Cardiac fibroblast (primary cell): ENCODE measurements around the gene ADGRF4.
A peak's percentile ranks its signal among the peaks of the same experiment; 100 is the strongest.

Source experiments
- DNase-seq, 2 donors: peaks; one replicate each; pipeline versions ENCODE4 v3.0.0 to v3.0.0-alpha.2; 2010; ENCODE audit warnings: low read depth in 2 of 2
- H3K4me3 ChIP-seq, 2 donors: replicated peaks in 1 of 2; 1 replicate in 1 of 2; 2 replicates in 1 of 2; pipeline ENCODE4 v1.5.1; 2011; ENCODE audit warnings: low read depth in 2 of 2, low read length in 2 of 2, mild to moderate bottlenecking in 2 of 2, moderate library complexity in 1 of 2
- CTCF ChIP-seq: IDR thresholded peaks from one replicate; pipeline ENCODE4 v1.5.1; 2011; ENCODE audit warnings: low read depth, mild to moderate bottlenecking, low read length, inconsistent platforms

ADGRF4 gene

DNA sequence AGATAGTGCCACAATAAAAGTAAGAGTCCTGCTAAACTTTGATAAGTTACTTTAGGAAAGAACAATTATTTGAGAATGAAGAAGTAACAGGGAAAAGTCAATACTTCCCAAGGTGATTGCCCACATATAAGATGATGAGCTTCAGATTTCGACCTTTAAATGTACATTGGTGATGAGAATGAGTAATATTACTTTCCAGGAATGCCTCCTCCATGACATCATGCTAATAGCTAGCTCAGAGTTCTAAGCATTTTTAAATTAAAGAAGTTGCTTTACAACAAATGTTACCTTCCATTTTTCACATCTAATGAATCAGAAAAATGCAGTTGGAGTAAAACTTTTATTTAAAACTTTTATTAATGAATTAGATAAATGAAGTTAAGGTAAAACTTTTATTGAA is 61.0 kb downstream of the ADGRF4 start:
- no peak for TF ChIP-seq CTCF
- peak in 1 of 2 donors; percentile 17 for DNase-seq
- no peak overlapping the region for H3K4me3 ChIP-seq

DNA sequence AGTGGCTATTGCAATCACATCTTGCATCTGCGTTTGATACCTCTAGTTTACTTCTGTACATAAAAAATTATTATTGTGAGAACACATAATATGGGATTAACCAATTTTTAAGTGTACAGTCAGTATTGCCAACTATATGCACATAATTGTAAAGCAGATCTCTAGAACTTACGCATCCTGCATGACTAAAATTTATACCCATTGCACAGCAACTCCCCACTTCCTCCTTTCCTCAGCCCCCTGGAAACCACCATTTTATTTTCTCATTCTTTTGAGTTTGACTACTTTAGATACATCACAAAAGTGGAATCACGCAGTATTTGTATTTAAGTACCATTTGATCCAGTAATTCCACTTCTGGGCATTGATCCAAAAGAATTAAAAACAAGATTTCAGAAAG is 64.1 kb downstream of the ADGRF4 start:
- no peak for DNase-seq
- no peak overlapping the region for H3K4me3 ChIP-seq
- TF ChIP-seq CTCF, result no peak

- TF ChIP-seq CTCF, result no peak
- H3K4me3 ChIP-seq, result no peak overlapping the region
- DNase-seq, result no peak
These were observed 68.1 kb downstream of the ADGRF4 start for GRCh38 chr6:47766445-47766844.

DNA sequence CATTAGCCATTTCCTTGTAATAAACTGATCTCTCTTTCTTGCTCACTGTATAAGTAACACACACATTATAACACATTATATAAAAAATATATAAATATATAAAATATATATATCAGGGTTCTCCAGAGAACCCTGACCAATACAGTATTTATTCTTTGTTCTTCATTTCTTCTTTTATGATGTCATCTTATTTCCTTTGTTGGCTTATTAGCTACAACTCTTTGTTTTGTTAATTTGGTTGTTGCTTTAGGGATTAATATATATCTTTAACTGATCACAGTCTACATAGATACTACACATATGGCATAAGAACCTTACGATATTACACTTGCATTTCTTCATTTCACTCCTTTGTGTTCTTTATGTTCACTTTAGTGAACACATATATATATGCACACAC is 68.7 kb downstream of the ADGRF4 start:
- DNase-seq, result no peak
- no peak for TF ChIP-seq CTCF

GRCh38 chr6:47769982-47770381 is 71.6 kb downstream of the ADGRF4 start:
- TF ChIP-seq CTCF, result no peak
- DNase-seq, result no peak
- H3K4me3 ChIP-seq, result no peak overlapping the region

More for the DNA sequence above, 68.7 kb downstream of the ADGRF4 start:
- H3K4me3 ChIP-seq, result no peak overlapping the region
